Fibroblast of lung (primary cell): ENCODE results near the gene MAML3. TPM values are rescaled to one million over a fixed set of nuclear protein-coding genes. Genes with fewer than 3 reads are reported as not detected.

Source experiments
- DNase-seq, 2 donors: peaks; one replicate each; pipeline versions ENCODE4 v3.0.0 to v3.0.0-alpha.2; 2010; ENCODE audit warnings: low read depth in 2 of 2
- H2AFZ ChIP-seq: 2 replicates; pipeline ENCODE4 v1.5.1; 2012; ENCODE audit warnings: low read length, control low read depth, inconsistent platforms
- H3K27ac ChIP-seq: 2 replicates; pipeline ENCODE4 v1.5.1; 2011; ENCODE audit warnings: low read length, control low read depth; ENCODE audit not compliant: insufficient read depth
- H3K27me3 ChIP-seq: 2 replicates; pipeline ENCODE4 v1.5.1; 2011; ENCODE audit warnings: mild to moderate bottlenecking, low read length; ENCODE audit not compliant: control insufficient read depth, insufficient read depth
- H3K36me3 ChIP-seq: 2 replicates; pipeline ENCODE4 v1.5.1; 2011; ENCODE audit warnings: low read length; ENCODE audit not compliant: control insufficient read depth, insufficient read depth
- H3K4me1 ChIP-seq: 2 replicates; pipeline ENCODE4 v1.5.1; 2011; ENCODE audit warnings: low read length; ENCODE audit not compliant: control insufficient read depth, insufficient read depth; ENCODE audit errors: extremely low read depth
- H3K4me2 ChIP-seq: 2 replicates; pipeline ENCODE4 v1.5.1; 2011; ENCODE audit warnings: low read length, control low read depth; ENCODE audit not compliant: insufficient read depth; ENCODE audit errors: extremely low read depth
- H3K4me3 ChIP-seq, 4 experiments: fragments of 200-600 bp in 1 of 4; sonication (generic) in 1 of 4; replicated peaks in 1 of 4; 2 replicates each; pipeline ENCODE4 v1.5.1; 2011 to 2016; ENCODE audit warnings: low read length in 4 of 4, low read depth in 3 of 4, mild to moderate bottlenecking in 3 of 4, control low read depth in 2 of 4, inconsistent platforms in 1 of 4, mixed read lengths in 1 of 4; ENCODE audit not compliant: insufficient read depth in 1 of 4; ENCODE audit errors: control extremely low read depth in 1 of 4
- H3K79me2 ChIP-seq: 2 replicates; pipeline ENCODE4 v1.5.1; 2012; ENCODE audit warnings: mild to moderate bottlenecking, low read length, inconsistent platforms; ENCODE audit not compliant: control insufficient read depth, insufficient read depth
- H3K9ac ChIP-seq: 2 replicates; pipeline ENCODE4 v1.5.1; 2011; ENCODE audit warnings: mild to moderate bottlenecking, low read length, control low read depth; ENCODE audit not compliant: insufficient read depth
- H3K9me3 ChIP-seq: 2 replicates; pipeline ENCODE4 v1.5.1; 2012; ENCODE audit warnings: low read depth, low read length; ENCODE audit not compliant: control insufficient read depth, insufficient read depth
- H4K20me1 ChIP-seq: 2 replicates; pipeline ENCODE4 v1.5.1; 2011; ENCODE audit warnings: low read length; ENCODE audit not compliant: control insufficient read depth, insufficient read depth; ENCODE audit errors: extremely low read depth
- EZH2 ChIP-seq: IDR thresholded peaks from 2 replicates; pipeline ENCODE4 v1.5.1; 2012; ENCODE audit warnings: low read length, control low read depth, mild to moderate bottlenecking; ENCODE audit errors: missing control alignments
- polyA plus RNA-seq, 2 donors: library from polyadenylated mRNA; depleted of rRNA in 1 of 2; stranded (reverse) in 1 of 2; unstranded in 1 of 2; fragments of >200 nt; gene quantifications; 2 replicates each; pipeline ENCODE4 v1.2.1, GENCODE V29; 2011 to 2012; ENCODE audit warnings: missing spikeins in 1 of 2
- total RNA-seq: library from RNA; depleted of rRNA; stranded (reverse); fragments of >200 nt; gene quantifications from 2 replicates; pipeline ENCODE4 v1.2.1, GENCODE V29; 2014
- TF ChIP-seq, protein P1 (sequence below), 2 donors: IDR thresholded peaks in 1 of 2; conservative IDR thresholded peaks in 1 of 2; 1 replicate in 1 of 2; 2 replicates in 1 of 2; pipeline ENCODE4 v1.5.1; 2011 to 2012; ENCODE audit warnings: low read length in 2 of 2, control low read depth in 1 of 2, inconsistent platforms in 1 of 2, low read depth in 1 of 2, mild to moderate bottlenecking in 1 of 2

Gene MAML3
- total and polyA plus RNA-seq, 2 donors (not counting 1 experiment from before 2014, with no cell fraction given), result 2.0 to 2.8 TPM

DNA sequence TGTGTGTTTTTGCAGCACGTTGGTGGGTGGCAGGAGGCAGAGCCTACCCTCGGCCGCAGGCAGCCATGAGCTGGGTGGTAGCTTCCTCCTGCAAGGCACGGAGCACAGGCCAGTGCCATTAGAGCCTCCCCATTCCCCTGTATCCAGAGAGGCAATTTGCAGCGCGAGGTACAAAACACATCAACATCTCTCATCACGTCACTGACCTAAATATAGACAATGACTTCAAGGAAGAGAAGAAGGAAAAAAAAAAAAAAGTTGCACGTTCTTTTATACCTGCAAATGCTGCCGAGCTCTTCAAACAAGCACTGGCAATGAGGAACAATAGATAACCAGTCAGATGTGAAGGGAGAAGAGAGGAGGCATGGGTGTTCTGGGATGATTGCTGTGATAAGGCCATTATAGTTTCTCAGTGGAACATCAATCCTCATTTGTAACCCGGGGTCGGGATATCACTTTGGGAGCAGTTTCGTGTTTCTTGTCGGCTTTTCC lies 328.4 kb downstream of the MAML3 start:
- no peaks in the 10 kb centered on the region for H3K36me3 ChIP-seq
- H2AFZ ChIP-seq, result no peak overlapping the region
- H3K27ac ChIP-seq, result no peak overlapping the region

DNA sequence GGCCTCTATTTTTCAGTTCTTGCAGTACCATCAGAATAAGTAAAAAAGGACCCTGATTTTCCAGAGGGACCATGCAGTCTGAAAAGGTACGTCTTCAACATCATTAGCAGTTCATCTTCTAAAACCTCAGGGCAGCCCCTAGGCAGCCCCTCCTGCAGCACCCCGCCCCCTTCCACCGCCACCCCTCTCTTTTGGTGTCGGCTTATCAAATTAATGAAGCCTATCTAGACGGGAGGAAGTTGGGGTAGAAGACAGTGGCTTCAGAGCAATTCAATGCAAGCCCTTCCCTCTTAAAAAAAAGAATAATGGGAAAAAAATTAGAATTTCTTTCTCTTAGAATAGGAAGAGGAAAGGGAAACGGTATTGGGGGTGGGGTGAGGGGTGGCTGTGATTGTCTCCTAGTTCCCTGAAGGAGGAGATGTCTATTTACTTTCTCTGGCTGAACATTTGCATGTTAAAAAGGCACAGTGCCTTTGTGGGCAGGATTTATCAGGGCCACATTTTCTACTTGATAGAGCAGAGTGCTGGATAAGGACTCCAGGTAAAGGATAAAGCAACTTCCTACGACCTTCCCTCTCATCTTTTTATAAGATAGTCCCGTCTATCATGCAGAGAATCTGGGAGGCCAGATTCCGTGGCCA lies 329.0 kb downstream of the MAML3 start:
- Histone ChIP-seq H3K9me3 (no peaks in the 10 kb centered on the region), H3K27me3 (no peaks in the 10 kb centered on the region), H3K4me1 (no peaks in the 10 kb centered on the region), H2AFZ (no peak overlapping the region), H3K4me3 (no peak overlapping the region), H4K20me1 (no peaks in the 10 kb centered on the region), H3K27ac (no peak overlapping the region), H3K36me3 (no peaks in the 10 kb centered on the region), H3K9ac (no peak overlapping the region), H3K79me2 (no peaks in the 10 kb centered on the region), H3K4me2 (no peak overlapping the region)
- TF ChIP-seq, protein P1, sequence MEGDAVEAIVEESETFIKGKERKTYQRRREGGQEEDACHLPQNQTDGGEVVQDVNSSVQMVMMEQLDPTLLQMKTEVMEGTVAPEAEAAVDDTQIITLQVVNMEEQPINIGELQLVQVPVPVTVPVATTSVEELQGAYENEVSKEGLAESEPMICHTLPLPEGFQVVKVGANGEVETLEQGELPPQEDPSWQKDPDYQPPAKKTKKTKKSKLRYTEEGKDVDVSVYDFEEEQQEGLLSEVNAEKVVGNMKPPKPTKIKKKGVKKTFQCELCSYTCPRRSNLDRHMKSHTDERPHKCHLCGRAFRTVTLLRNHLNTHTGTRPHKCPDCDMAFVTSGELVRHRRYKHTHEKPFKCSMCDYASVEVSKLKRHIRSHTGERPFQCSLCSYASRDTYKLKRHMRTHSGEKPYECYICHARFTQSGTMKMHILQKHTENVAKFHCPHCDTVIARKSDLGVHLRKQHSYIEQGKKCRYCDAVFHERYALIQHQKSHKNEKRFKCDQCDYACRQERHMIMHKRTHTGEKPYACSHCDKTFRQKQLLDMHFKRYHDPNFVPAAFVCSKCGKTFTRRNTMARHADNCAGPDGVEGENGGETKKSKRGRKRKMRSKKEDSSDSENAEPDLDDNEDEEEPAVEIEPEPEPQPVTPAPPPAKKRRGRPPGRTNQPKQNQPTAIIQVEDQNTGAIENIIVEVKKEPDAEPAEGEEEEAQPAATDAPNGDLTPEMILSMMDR (conservative IDR thresholded peaks at IDR 0.05 in 1 of 2, IDR thresholded peaks at IDR 0.05 in 1 of 2; ENCODE audit: low read depth in 1 of 2, low read length in 2 of 2), result no peak
- no peak for TF ChIP-seq EZH2
- no peak for DNase-seq

More for the DNA sequence above, 328.4 kb downstream of the MAML3 start:
- Histone ChIP-seq H3K79me2 (no peaks in the 10 kb centered on the region), H3K9me3 (no peaks in the 10 kb centered on the region), H3K4me2 (no peak overlapping the region), H3K9ac (no peak overlapping the region), H3K4me3 (no peak overlapping the region), H3K4me1 (no peaks in the 10 kb centered on the region), H4K20me1 (no peaks in the 10 kb centered on the region), H3K27me3 (no peaks in the 10 kb centered on the region)
- no peak for DNase-seq
- TF ChIP-seq, protein P1 (conservative IDR thresholded peaks at IDR 0.05 in 1 of 2, IDR thresholded peaks at IDR 0.05 in 1 of 2; ENCODE audit: low read depth in 1 of 2, low read length in 2 of 2), result no peak
- TF ChIP-seq EZH2, result no peak

- Histone ChIP-seq H3K4me3 (no peak overlapping the region), H3K9ac (no peak overlapping the region), H4K20me1 (no peaks in the 10 kb centered on the region), H3K27ac (no peak overlapping the region), H2AFZ (no peak overlapping the region), H3K36me3 (no peaks in the 10 kb centered on the region), H3K9me3 (no peaks in the 10 kb centered on the region), H3K4me2 (no peak overlapping the region), H3K79me2 (no peaks in the 10 kb centered on the region), H3K27me3 (no peaks in the 10 kb centered on the region), H3K4me1 (no peaks in the 10 kb centered on the region)
- no peak for DNase-seq
- TF ChIP-seq EZH2, result no peak
- TF ChIP-seq, protein P1 (conservative IDR thresholded peaks at IDR 0.05 in 1 of 2, IDR thresholded peaks at IDR 0.05 in 1 of 2; ENCODE audit: low read depth in 1 of 2, low read length in 2 of 2), result no peak
Measured at GRCh38 chr4:139823746-139824145, 330.2 kb downstream of the MAML3 start.
